PC-9 (cell line): ENCODE measurements around the gene NFYC.

ENCODE experiments used
- CTCF ChIP-seq: fragments of 200-600 bp; sonication (generic); conservative IDR thresholded peaks from 2 replicates; pipeline ENCODE4 v1.6.1; 2017; ENCODE audit warnings: mixed run types, antibody characterized with exemption, mild to moderate bottlenecking, moderate library complexity
- EZH2 ChIP-seq: fragments of 200-600 bp; sonication (generic); IDR thresholded peaks from 2 replicates; pipeline ENCODE4 v1.8.0; 2017; ENCODE audit warnings: antibody characterized with exemption, low read depth

DNA sequence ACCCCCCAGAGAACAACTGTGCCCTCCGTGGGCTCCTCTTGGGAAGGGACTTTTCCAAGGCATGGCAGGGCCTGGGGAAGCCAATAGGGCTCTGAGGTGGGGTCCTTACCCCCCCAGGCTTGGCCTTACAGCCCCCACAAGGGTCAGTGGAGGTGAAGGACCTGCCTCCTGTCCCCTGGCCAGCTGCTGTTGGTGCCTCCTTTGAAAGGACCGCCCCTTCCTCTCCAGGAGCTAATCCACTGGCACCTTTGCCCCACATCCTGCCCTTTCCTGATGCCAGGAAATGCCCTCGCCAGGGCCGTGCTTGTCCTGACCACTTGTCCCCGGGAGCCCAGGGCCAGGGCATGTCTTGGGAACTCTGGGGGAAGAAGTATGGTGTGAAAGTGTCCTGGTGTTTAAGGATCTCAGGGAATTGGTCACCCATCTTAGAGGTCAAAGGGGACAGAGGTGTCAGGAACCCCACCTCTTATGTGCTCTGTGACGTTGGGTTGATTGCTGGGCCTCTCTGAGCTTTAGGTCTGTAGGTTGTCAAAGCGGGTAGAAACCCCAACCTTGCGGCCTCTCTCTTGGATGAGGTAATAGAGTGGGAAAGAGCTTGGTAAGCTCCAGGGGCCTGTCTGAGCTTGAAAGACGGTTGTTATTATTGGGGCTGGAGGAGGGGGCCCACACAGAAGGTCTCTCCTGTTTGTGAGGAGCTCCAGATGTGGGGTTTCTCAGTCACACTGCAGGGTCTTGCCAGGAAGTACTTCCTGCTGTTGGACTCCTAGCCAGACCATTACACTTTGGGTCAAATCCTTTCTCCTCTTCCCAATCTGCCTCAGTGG lies 94.9 kb downstream of the NFYC start:
- no peak for TF ChIP-seq CTCF
- no peak for TF ChIP-seq EZH2
